HK-2 (cell line): ENCODE measurements around the gene SPSB3.

Source experiments
- DNase-seq: peaks from one replicate; pipeline ENCODE4 v3.0.0-alpha.2; 2018; ENCODE audit not compliant: unreplicated experiment

Gene SPSB3

GRCh38 chr16:1775006-1775845 is 7.1 kb downstream of the SPSB3 start:
- DNase-seq = no peak

GRCh38 chr16:1774448-1774780 is 8.0 kb downstream of the SPSB3 start:
- DNase-seq = no peak

GRCh38 chr16:1773703-1774447 is 8.5 kb downstream of the SPSB3 start:
- peak; percentile 40 for DNase-seq

GRCh38 chr16:1772908-1773702 is 9.3 kb downstream of the SPSB3 start, which contains the start of gene MRPS34:
Gene MRPS34 (minus strand): TSS chr16:1773134. CDS start chr16:1773119, 15 bp downstream.
- DNase-seq = peak; percentile 80

- DNase-seq = peak; percentile 36
Measured at GRCh38 chr16:1772362-1772907, 9.9 kb downstream of the SPSB3 start, which contains the start of gene EME2. Gene EME2 (plus strand): TSS chr16:1772810. CDS start chr16:1773228, 418 bp downstream.

- DNase-seq = no peak
Measured at GRCh38 chr16:1771864-1772361, 10.5 kb downstream of the SPSB3 start.

- peak; percentile 62 for DNase-seq
Measured at GRCh38 chr16:1771188-1771863, 11.0 kb downstream of the SPSB3 start, which contains the start of gene NME3. Gene NME3 (minus strand): TSS chr16:1771543. CDS start chr16:1771534, 9 bp downstream.

- no peak for DNase-seq
Measured at GRCh38 chr16:1770328-1771187, 11.8 kb downstream of the SPSB3 start.

GRCh38 chr16:1769402-1770300 is 12.7 kb downstream of the SPSB3 start:
- DNase-seq = no peak

GRCh38 chr16:1768767-1769401 is 13.5 kb downstream of the SPSB3 start:
- DNase-seq = no peak

GRCh38 chr16:1768061-1768766 is 14.2 kb downstream of the SPSB3 start:
- DNase-seq = no peak

- DNase-seq = no peak
Measured at GRCh38 chr16:1767116-1767994, 15.0 kb downstream of the SPSB3 start.

GRCh38 chr16:1766701-1767100 is 15.7 kb downstream of the SPSB3 start:
- no peak for DNase-seq

GRCh38 chr16:1766231-1766630 is 16.1 kb downstream of the SPSB3 start:
- no peak for DNase-seq

- DNase-seq = no peak
Measured at GRCh38 chr16:1765826-1766225, 16.5 kb downstream of the SPSB3 start.

- no peak for DNase-seq
Measured at GRCh38 chr16:1764971-1765370, 17.4 kb downstream of the SPSB3 start.
